AG20443 (cell line): ENCODE results near the gene SFTPB.
"Not testable (repeated sequence)": the region's sequence is repeated elsewhere in the genome, so short reads cannot be mapped to it uniquely, and the experiment has no call there.

Experiments used
- DNase-seq: peaks from one replicate; pipeline ENCODE4 v3.0.0; 2012; ENCODE audit warnings: low spot score, mixed read lengths

SFTPB gene

GRCh38 chr2:85668009-85668856 is at the start of gene SFTPB:
Gene SFTPB (minus strand): TSS chr2:85668199. CDS start chr2:85668183, 16 bp downstream.
- DNase-seq: peak; percentile 47

GRCh38 chr2:85717308-85718008 is 49.5 kb upstream of the SFTPB start:
- DNase-seq: peak; percentile 85

GRCh38 chr2:85716346-85716914 is 48.4 kb upstream of the SFTPB start:
- DNase-seq: no peak

- no peak for DNase-seq
These were observed 46.8 kb upstream of the SFTPB start for GRCh38 chr2:85714841-85715240.

GRCh38 chr2:85714421-85714820 is 46.4 kb upstream of the SFTPB start:
- DNase-seq: not testable (repeated sequence)

GRCh38 chr2:85713836-85714235 is 45.8 kb upstream of the SFTPB start:
- DNase-seq: no peak

- DNase-seq: peak; percentile 43
These were observed 45.0 kb upstream of the SFTPB start for GRCh38 chr2:85712849-85713612.

GRCh38 chr2:85712336-85712735 is 44.3 kb upstream of the SFTPB start:
- DNase-seq: no peak

- no peak for DNase-seq
These were observed 43.6 kb upstream of the SFTPB start for GRCh38 chr2:85711578-85712060.

GRCh38 chr2:85710687-85711577 is 42.9 kb upstream of the SFTPB start:
- no peak for DNase-seq

GRCh38 chr2:85709401-85709811 is 41.4 kb upstream of the SFTPB start:
- DNase-seq: no peak

GRCh38 chr2:85708641-85709040 is 40.6 kb upstream of the SFTPB start:
- DNase-seq: no peak

- DNase-seq: peak; percentile 78
These were observed 39.3 kb upstream of the SFTPB start for GRCh38 chr2:85707304-85707703.

- no peak for DNase-seq
These were observed 38.7 kb upstream of the SFTPB start for GRCh38 chr2:85706599-85707296.

- DNase-seq: no peak
These were observed 38.1 kb upstream of the SFTPB start for GRCh38 chr2:85706063-85706462.

GRCh38 chr2:85705680-85706039 is 37.7 kb upstream of the SFTPB start:
- peak; percentile 85 for DNase-seq

GRCh38 chr2:85704800-85705679 is 37.0 kb upstream of the SFTPB start:
- no peak for DNase-seq

- DNase-seq: no peak
These were observed 36.0 kb upstream of the SFTPB start for GRCh38 chr2:85704038-85704437.

GRCh38 chr2:85703329-85703728 is 35.3 kb upstream of the SFTPB start:
- no peak for DNase-seq
